H54 (cell line): ENCODE measurements around the gene ARL8A.
A peak's percentile ranks its signal among the peaks of the same experiment; 100 is the strongest.

Experiments
- DNase-seq: peaks from one replicate; pipeline ENCODE4 v3.0.0; 2011; ENCODE audit warnings: low spot score, mixed read lengths; ENCODE audit not compliant: insufficient read length
- FAIRE-seq: peaks from 3 replicates; lab custom pipeline; 2011; peaks lifted over from hg19 to GRCh38; lab: Jason Lieb, UNC
- POLR2A ChIP-seq: IDR thresholded peaks from 2 replicates; pipeline ENCODE4 v1.6.1; 2011; ENCODE audit warnings: low read depth, mild to moderate bottlenecking, low read length

ARL8A gene

GRCh38 chr1:202165942-202166843 is 21.7 kb upstream of the ARL8A start:
- peak; percentile 13; the same call in 1 of the 2 replicates for TF ChIP-seq POLR2A
- FAIRE-seq (no peak), DNase-seq (no peak)

GRCh38 chr1:202165267-202165941 is 20.9 kb upstream of the ARL8A start:
- DNase-seq: no peak
- no peak for FAIRE-seq
- TF ChIP-seq POLR2A: no peak

GRCh38 chr1:202164271-202165037 is 19.9 kb upstream of the ARL8A start:
- DNase-seq (no peak), FAIRE-seq (no peak)
- TF ChIP-seq POLR2A: no peak

GRCh38 chr1:202163281-202164270 is 19.0 kb upstream of the ARL8A start:
- FAIRE-seq (no peak), DNase-seq (no peak)
- no peak for TF ChIP-seq POLR2A

- DNase-seq (no peak), FAIRE-seq (no peak)
- no peak for TF ChIP-seq POLR2A
These were observed 18.1 kb upstream of the ARL8A start for GRCh38 chr1:202162418-202163280.

- FAIRE-seq (no peak), DNase-seq (no peak)
- TF ChIP-seq POLR2A: no peak
These were observed 17.5 kb upstream of the ARL8A start for GRCh38 chr1:202162047-202162417.

- FAIRE-seq (no peak), DNase-seq (no peak)
- TF ChIP-seq POLR2A: no peak
These were observed 16.9 kb upstream of the ARL8A start for GRCh38 chr1:202161151-202162046.

GRCh38 chr1:202160377-202160940 is 15.9 kb upstream of the ARL8A start, which contains the start of gene PTPN7:
Gene PTPN7, minus strand, starts transcription at chr1:202160602. Its CDS starts 1,200 bp downstream, at chr1:202159402.
- no peak for TF ChIP-seq POLR2A
- FAIRE-seq (no peak), DNase-seq (no peak)

GRCh38 chr1:202159534-202160371 is 15.2 kb upstream of the ARL8A start:
- no peak for DNase-seq
- FAIRE-seq: no peak
- no peak for TF ChIP-seq POLR2A
